C4-2B (cell line): ENCODE results near the gene AMOTL2.

ENCODE experiments used
- ZFX ChIP-seq: fragments of 450-650 bp; IDR thresholded peaks from 2 replicates; pipeline ENCODE4 v1.6.1; 2017
- TF ChIP-seq, protein P1 (sequence below): fragments of 450-650 bp; conservative IDR thresholded peaks from 2 replicates; pipeline ENCODE4 v1.5.1; 2017; ENCODE audit warnings: mild to moderate bottlenecking

- TF ChIP-seq, protein P1, sequence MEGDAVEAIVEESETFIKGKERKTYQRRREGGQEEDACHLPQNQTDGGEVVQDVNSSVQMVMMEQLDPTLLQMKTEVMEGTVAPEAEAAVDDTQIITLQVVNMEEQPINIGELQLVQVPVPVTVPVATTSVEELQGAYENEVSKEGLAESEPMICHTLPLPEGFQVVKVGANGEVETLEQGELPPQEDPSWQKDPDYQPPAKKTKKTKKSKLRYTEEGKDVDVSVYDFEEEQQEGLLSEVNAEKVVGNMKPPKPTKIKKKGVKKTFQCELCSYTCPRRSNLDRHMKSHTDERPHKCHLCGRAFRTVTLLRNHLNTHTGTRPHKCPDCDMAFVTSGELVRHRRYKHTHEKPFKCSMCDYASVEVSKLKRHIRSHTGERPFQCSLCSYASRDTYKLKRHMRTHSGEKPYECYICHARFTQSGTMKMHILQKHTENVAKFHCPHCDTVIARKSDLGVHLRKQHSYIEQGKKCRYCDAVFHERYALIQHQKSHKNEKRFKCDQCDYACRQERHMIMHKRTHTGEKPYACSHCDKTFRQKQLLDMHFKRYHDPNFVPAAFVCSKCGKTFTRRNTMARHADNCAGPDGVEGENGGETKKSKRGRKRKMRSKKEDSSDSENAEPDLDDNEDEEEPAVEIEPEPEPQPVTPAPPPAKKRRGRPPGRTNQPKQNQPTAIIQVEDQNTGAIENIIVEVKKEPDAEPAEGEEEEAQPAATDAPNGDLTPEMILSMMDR: no peak
- TF ChIP-seq ZFX: no peak
Observed at GRCh38 chr3:134364061-134364935, 9.9 kb downstream of the AMOTL2 start.
